ENCODE data around the gene NKAP.
A peak's percentile ranks its signal among the peaks of the same experiment; 100 is the strongest.

- TF ChIP-seq POLR2A (IDR thresholded peaks at IDR 0.05) (peak; percentile 28 to 42), CTCF (IDR thresholded peaks at IDR 0.05) (no peak)
These were observed at the start of gene NKAP for GRCh38 chrX:119943185-119943988.

Measured in gastroesophageal sphincter (tissue), 3 donors.